ENCODE measurements around the gene NVL.

NVL gene

DNA sequence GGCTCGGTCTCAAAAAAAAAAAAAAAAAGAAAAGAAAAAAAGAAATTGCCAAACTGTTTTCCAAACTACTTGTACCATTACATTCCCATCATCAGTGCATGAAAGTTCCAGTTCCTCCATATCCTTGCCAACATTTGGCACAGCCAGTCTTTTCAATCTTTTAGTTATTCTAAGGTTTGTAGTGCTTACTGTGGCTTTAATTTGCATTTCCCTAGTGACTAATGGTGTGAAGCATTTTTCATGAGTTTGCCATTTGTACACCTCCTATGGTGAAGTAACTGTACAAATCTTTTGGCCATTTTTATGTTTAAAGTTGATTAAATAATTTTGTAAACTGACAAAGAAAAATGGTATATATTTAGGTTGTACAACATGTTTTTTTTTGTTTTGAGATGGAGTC is 76.3 kb downstream of the NVL start:
- no peak for TF ChIP-seq CEBPB (IDR thresholded peaks at IDR 0.05)
- TF ChIP-seq, protein P1, sequence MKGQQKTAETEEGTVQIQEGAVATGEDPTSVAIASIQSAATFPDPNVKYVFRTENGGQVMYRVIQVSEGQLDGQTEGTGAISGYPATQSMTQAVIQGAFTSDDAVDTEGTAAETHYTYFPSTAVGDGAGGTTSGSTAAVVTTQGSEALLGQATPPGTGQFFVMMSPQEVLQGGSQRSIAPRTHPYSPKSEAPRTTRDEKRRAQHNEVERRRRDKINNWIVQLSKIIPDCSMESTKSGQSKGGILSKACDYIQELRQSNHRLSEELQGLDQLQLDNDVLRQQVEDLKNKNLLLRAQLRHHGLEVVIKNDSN (IDR thresholded peaks at IDR 0.05) = no peak
- TF ChIP-seq TAF1 (IDR thresholded peaks at IDR 0.05; ENCODE audit: low read depth) = no peak

DNA sequence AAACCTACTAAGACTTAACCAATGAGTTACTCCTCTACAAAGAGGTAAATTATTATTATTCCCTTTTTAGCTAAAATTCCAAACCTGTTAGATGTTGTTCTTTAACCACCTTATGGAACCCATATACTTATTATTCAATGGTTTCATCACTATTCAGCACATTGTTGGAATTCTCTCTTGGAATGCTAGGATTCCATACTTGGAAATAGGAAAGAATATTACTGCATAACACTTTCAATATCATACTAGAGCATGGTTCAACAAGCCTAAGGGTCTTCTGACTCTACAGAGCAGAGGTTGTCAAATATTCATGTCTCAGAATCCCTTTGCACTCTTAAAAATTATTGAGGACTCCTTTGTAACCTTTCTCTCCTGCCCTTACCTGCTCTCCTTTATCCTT is 77.5 kb downstream of the NVL start:
- TF ChIP-seq, protein P1 (IDR thresholded peaks at IDR 0.05) = no peak
- TF ChIP-seq CREB1 (IDR thresholded peaks at IDR 0.05; ENCODE audit: low read depth) = no peak
- TF ChIP-seq TEAD4 (IDR thresholded peaks at IDR 0.05) = no peak
- no peak for TF ChIP-seq EP300 (IDR thresholded peaks at IDR 0.05; ENCODE audit: borderline replicate concordance)
- TF ChIP-seq EGR1 (IDR thresholded peaks at IDR 0.05) = no peak
- no peak for TF ChIP-seq CEBPB (IDR thresholded peaks at IDR 0.05)
- no peak for TF ChIP-seq FOXM1 (IDR thresholded peaks at IDR 0.05; ENCODE audit: borderline replicate concordance, low read depth)
- TF ChIP-seq TCF12 (IDR thresholded peaks at IDR 0.05; ENCODE audit: low read depth) = no peak
- no peak for TF ChIP-seq YY1 (IDR thresholded peaks at IDR 0.05; ENCODE audit: low read depth)
- TF ChIP-seq, protein P2, sequence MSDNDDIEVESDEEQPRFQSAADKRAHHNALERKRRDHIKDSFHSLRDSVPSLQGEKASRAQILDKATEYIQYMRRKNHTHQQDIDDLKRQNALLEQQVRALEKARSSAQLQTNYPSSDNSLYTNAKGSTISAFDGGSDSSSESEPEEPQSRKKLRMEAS (IDR thresholded peaks at IDR 0.05) = no peak
- TF ChIP-seq TAF1 (IDR thresholded peaks at IDR 0.05; ENCODE audit: low read depth) = no peak
- TF ChIP-seq, protein P3, sequence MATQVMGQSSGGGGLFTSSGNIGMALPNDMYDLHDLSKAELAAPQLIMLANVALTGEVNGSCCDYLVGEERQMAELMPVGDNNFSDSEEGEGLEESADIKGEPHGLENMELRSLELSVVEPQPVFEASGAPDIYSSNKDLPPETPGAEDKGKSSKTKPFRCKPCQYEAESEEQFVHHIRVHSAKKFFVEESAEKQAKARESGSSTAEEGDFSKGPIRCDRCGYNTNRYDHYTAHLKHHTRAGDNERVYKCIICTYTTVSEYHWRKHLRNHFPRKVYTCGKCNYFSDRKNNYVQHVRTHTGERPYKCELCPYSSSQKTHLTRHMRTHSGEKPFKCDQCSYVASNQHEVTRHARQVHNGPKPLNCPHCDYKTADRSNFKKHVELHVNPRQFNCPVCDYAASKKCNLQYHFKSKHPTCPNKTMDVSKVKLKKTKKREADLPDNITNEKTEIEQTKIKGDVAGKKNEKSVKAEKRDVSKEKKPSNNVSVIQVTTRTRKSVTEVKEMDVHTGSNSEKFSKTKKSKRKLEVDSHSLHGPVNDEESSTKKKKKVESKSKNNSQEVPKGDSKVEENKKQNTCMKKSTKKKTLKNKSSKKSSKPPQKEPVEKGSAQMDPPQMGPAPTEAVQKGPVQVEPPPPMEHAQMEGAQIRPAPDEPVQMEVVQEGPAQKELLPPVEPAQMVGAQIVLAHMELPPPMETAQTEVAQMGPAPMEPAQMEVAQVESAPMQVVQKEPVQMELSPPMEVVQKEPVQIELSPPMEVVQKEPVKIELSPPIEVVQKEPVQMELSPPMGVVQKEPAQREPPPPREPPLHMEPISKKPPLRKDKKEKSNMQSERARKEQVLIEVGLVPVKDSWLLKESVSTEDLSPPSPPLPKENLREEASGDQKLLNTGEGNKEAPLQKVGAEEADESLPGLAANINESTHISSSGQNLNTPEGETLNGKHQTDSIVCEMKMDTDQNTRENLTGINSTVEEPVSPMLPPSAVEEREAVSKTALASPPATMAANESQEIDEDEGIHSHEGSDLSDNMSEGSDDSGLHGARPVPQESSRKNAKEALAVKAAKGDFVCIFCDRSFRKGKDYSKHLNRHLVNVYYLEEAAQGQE (IDR thresholded peaks at IDR 0.05; ENCODE audit: low read depth) = no peak
- no peak for TF ChIP-seq NFIC (IDR thresholded peaks at IDR 0.05)
- no peak for TF ChIP-seq ZBTB7A (IDR thresholded peaks at IDR 0.05; ENCODE audit: low read depth)

DNA sequence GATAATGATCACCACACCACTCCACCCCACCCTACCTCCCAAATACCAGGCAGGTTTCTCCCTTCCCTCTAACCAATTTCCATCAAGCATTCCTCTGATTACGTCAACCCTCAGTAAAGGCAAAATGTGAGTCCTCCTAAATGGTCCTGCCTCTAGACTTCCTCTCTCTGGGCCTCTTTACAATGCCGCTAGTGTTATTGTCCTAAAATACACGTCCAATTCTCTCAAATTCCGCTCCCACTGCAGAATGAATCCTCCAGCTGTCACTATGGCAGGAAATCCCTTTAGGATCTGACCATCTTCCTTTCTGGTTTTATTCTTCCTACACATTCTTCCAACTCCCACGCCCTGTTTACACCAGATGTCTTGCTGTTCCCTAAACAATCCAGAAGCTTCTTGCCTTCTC is 78.2 kb downstream of the NVL start:
- TF ChIP-seq CREB1 (IDR thresholded peaks at IDR 0.05; ENCODE audit: low read depth) (no peak), NFIC (IDR thresholded peaks at IDR 0.05) (no peak), FOXM1 (IDR thresholded peaks at IDR 0.05; ENCODE audit: borderline replicate concordance, low read depth) (no peak), CEBPB (IDR thresholded peaks at IDR 0.05) (no peak), ZBTB7A (IDR thresholded peaks at IDR 0.05; ENCODE audit: low read depth) (no peak)
- TF ChIP-seq, protein P2 (IDR thresholded peaks at IDR 0.05) = no peak

DNA sequence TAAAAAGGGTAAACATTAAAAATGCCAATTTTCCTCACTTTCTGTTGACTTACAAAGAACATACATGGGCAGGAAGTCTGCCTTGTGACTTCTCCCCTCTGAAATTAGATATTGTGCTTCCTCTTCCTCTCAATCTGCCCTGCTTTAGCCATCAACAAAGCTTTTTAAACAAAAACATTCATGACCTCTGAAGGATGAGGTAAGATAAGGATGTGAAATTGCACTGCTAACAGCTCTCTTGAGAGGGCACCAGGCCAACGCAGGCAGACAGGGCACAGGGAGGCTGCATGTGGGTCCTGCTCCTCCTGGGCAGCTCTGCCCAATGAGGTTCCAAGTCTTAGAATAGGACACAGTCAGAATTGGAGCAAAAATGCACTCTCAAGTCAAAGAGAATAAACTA is 84.8 kb downstream of the NVL start:
- TF ChIP-seq FOXM1 (IDR thresholded peaks at IDR 0.05; ENCODE audit: borderline replicate concordance, low read depth) = no peak

DNA sequence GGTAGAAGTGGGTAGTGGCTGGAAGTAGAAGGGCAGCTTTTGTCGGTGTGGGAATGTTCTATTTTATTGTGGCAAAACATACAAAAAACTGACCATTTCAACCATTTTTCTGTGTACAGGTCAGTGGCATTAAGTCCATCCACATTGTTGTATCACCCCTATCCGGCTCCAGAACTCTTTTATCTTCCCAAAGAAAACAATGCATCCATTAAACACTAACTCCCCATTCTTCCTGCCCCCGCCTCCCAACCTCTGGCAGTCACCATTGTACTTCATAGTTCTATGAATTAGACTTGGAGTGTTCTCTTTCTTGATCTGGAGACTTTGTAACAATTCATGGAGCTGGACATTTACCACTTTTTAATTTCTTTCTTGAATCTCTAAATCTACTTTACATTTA is 91.2 kb downstream of the NVL start:
- no peak for TF ChIP-seq FOXM1 (IDR thresholded peaks at IDR 0.05; ENCODE audit: borderline replicate concordance, low read depth)
- TF ChIP-seq EP300 (IDR thresholded peaks at IDR 0.05; ENCODE audit: borderline replicate concordance) = no peak
- no peak for TF ChIP-seq NFIC (IDR thresholded peaks at IDR 0.05)
- no peak for TF ChIP-seq CEBPB (IDR thresholded peaks at IDR 0.05)
- TF ChIP-seq, protein P1 (IDR thresholded peaks at IDR 0.05) = no peak
- no peak for TF ChIP-seq ZBTB7A (IDR thresholded peaks at IDR 0.05; ENCODE audit: low read depth)
- TF ChIP-seq TEAD4 (IDR thresholded peaks at IDR 0.05) = no peak
- no peak for TF ChIP-seq EGR1 (IDR thresholded peaks at IDR 0.05)
- no peak for TF ChIP-seq TCF12 (IDR thresholded peaks at IDR 0.05; ENCODE audit: low read depth)
- no peak for TF ChIP-seq TAF1 (IDR thresholded peaks at IDR 0.05; ENCODE audit: low read depth)
- no peak for TF ChIP-seq RAD21 (IDR thresholded peaks at IDR 0.05; ENCODE audit: low read depth)
- no peak for TF ChIP-seq CREB1 (IDR thresholded peaks at IDR 0.05; ENCODE audit: low read depth)
- TF ChIP-seq, protein P3 (IDR thresholded peaks at IDR 0.05; ENCODE audit: low read depth) = no peak
- TF ChIP-seq, protein P2 (IDR thresholded peaks at IDR 0.05) = no peak

DNA sequence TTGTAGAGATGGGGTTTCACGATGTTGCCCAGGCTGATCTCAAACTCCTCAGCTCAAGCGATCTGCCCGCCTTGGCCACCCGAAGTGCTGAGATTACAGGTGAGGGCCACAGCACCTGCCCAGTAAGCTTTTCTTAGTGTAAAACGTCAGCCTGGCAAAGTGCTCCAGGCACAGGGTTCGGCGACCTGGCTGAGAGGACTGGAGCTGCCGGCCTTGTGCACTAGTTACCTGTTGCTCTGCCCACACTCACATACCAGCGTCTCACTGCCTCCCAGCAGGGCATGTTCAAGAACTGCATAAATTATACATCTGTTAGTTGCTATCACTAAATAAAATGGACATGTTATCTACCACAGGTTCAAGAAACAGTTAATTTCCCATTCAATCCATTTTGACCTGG is 91.8 kb downstream of the NVL start:
- TF ChIP-seq ZBTB7A (IDR thresholded peaks at IDR 0.05; ENCODE audit: low read depth) = no peak

Data from Ishikawa (cell line).